SK-N-MC (cell line): ENCODE measurements around the gene CELSR1.

Experiments
- EZH2 ChIP-seq: fragments of 200-600 bp; sonication (generic); IDR thresholded peaks from one replicate; pipeline ENCODE4 v1.6.1; 2017; ENCODE audit warnings: antibody characterized with exemption
- FOXP2 ChIP-seq: optimal IDR thresholded peaks from 2 replicates; pipeline ENCODE3; 2011; ENCODE audit warnings: mild to moderate bottlenecking, moderate library complexity; ENCODE audit not compliant: insufficient read depth; ENCODE audit errors: extremely low read length, control extremely low read depth
- POLR2AphosphoS5 ChIP-seq: IDR thresholded peaks from 2 replicates; pipeline ENCODE4 v1.6.1; 2012; ENCODE audit warnings: mild to moderate bottlenecking, low read depth, low read length, borderline replicate concordance

GRCh38 chr22:46466255-46466676 is 71.2 kb downstream of the CELSR1 start:
- TF ChIP-seq POLR2AphosphoS5: no peak
- TF ChIP-seq EZH2: no peak
- no peak for TF ChIP-seq FOXP2
